HepG2 (cell line): ENCODE measurements around the gene SRRM1. TPM values are rescaled to one million over a fixed set of nuclear protein-coding genes. Genes with fewer than 3 reads are reported as not detected.

ENCODE experiments used
- ARID4A ChIP-seq: sonication (generic); formaldehyde crosslinking; IDR thresholded peaks from 2 replicates; pipeline ENCODE4 v1.5.0; 2020; ENCODE audit warnings: mild to moderate bottlenecking, missing genetic modification reagents, borderline replicate concordance
- DNMT3B ChIP-seq: conservative IDR thresholded peaks from 2 replicates; pipeline ENCODE4 v1.6.1; 2016; ENCODE audit warnings: missing biosample characterization, control low read depth
- FIP1L1 ChIP-seq: fragments of 200-400 bp; formaldehyde crosslinking; IDR thresholded peaks from 2 replicates; pipeline ENCODE4 v1.6.1; 2018; ENCODE audit warnings: low read depth, mild to moderate bottlenecking, low read length, moderate library complexity, borderline replicate concordance; ENCODE audit not compliant: insufficient read depth
- HNF1B ChIP-seq: sonication (generic); formaldehyde crosslinking; IDR thresholded peaks from 2 replicates; pipeline ENCODE4 v1.5.1; 2020; ENCODE audit warnings: mild to moderate bottlenecking, moderate library complexity, missing genetic modification reagents
- KAT7 ChIP-seq: IDR thresholded peaks from 2 replicates; pipeline ENCODE4 v1.6.1; 2018; ENCODE audit warnings: borderline replicate concordance, missing compliant biosample characterization
- KDM2A ChIP-seq: sonication (generic); formaldehyde crosslinking; IDR thresholded peaks from 2 replicates; pipeline ENCODE4 v1.4.0; 2020; ENCODE audit warnings: low read depth, missing genetic modification reagents, borderline replicate concordance
- NFE2L2 ChIP-seq: fragments of 150-350 bp; IDR thresholded peaks from 2 replicates; pipeline ENCODE4 v1.6.1; 2014; ENCODE audit warnings: low read length
- NFKB2 ChIP-seq: sonication (generic); formaldehyde crosslinking; IDR thresholded peaks from 2 replicates; pipeline ENCODE4 v1.4.0; 2020; ENCODE audit warnings: missing genetic modification reagents, borderline replicate concordance
- NR0B2 ChIP-seq: sonication (generic); formaldehyde crosslinking; IDR thresholded peaks from 2 replicates; pipeline ENCODE4 v1.4.0; 2020; ENCODE audit warnings: mild to moderate bottlenecking, missing genetic modification reagents
- POLR2AphosphoS5 ChIP-seq: IDR thresholded peaks from 2 replicates; pipeline ENCODE4 v1.6.1; 2012; ENCODE audit warnings: low read depth, low read length
- REPIN1 ChIP-seq: sonication (generic); formaldehyde crosslinking; IDR thresholded peaks from 2 replicates; pipeline ENCODE4 v1.8.0; 2022; ENCODE audit warnings: missing genetic modification reagents, low read depth, mild to moderate bottlenecking, borderline replicate concordance
- TMF1 ChIP-seq: sonication (generic); formaldehyde crosslinking; IDR thresholded peaks from 2 replicates; pipeline ENCODE4 v1.8.1; 2022; ENCODE audit warnings: low read depth, missing genetic modification reagents
- ZNF496 ChIP-seq: sonication (generic); formaldehyde crosslinking; IDR thresholded peaks from 2 replicates; pipeline ENCODE4 v1.8.1; 2023; ENCODE audit warnings: mild to moderate bottlenecking, moderate library complexity, missing genetic modification reagents; ENCODE audit not compliant: insufficient replicate concordance
- ZNF570 ChIP-seq: sonication (generic); formaldehyde crosslinking; IDR thresholded peaks from 2 replicates; pipeline ENCODE4 v1.4.0; 2020; ENCODE audit warnings: mild to moderate bottlenecking, missing genetic modification reagents, borderline replicate concordance
- ZNF660 ChIP-seq: sonication (generic); formaldehyde crosslinking; IDR thresholded peaks from 2 replicates; pipeline ENCODE4 v1.5.1; 2020; ENCODE audit warnings: mild to moderate bottlenecking, low read depth, missing genetic modification reagents, borderline replicate concordance
- polyA plus RNA-seq, 8 experiments: library from polyadenylated mRNA; depleted of rRNA in 3 of 8; stranded (reverse) in 7 of 8; unstranded in 1 of 8; fragments of >200 nt; fragmentation: Illumina TruSeq in 4 of 8; extraction: Trizol in 4 of 8; gene quantifications; 2 replicates each; pipeline versions ENCODE4 v1.2.1 to v1.2.3, GENCODE V29; 2011 to 2016; ENCODE audit warnings: low read depth in 4 of 8, missing spikeins in 1 of 8, mixed read lengths in 1 of 8; ENCODE audit not compliant: insufficient read depth in 1 of 8
- total RNA-seq, 5 experiments: library from RNA; depleted of rRNA; stranded (reverse); fragments of >200 nt; fragmentation: Illumina TruSeq; extraction: Trizol; gene quantifications; 2 replicates each; pipeline ENCODE4 v1.2.3, GENCODE V29; 2016; ENCODE audit warnings: low read depth in 1 of 5
- TF ChIP-seq, protein P1 (sequence below): sonication (generic); formaldehyde crosslinking; IDR thresholded peaks from 2 replicates; pipeline ENCODE4 v1.4.0; 2020; ENCODE audit warnings: missing genetic modification reagents

The SRRM1 gene
- total and polyA plus RNA-seq, 2 of the 13 experiments (the other 11 are each of a cell fraction or from before 2014, with no cell fraction given) = 31.6 to 44.5 TPM

DNA sequence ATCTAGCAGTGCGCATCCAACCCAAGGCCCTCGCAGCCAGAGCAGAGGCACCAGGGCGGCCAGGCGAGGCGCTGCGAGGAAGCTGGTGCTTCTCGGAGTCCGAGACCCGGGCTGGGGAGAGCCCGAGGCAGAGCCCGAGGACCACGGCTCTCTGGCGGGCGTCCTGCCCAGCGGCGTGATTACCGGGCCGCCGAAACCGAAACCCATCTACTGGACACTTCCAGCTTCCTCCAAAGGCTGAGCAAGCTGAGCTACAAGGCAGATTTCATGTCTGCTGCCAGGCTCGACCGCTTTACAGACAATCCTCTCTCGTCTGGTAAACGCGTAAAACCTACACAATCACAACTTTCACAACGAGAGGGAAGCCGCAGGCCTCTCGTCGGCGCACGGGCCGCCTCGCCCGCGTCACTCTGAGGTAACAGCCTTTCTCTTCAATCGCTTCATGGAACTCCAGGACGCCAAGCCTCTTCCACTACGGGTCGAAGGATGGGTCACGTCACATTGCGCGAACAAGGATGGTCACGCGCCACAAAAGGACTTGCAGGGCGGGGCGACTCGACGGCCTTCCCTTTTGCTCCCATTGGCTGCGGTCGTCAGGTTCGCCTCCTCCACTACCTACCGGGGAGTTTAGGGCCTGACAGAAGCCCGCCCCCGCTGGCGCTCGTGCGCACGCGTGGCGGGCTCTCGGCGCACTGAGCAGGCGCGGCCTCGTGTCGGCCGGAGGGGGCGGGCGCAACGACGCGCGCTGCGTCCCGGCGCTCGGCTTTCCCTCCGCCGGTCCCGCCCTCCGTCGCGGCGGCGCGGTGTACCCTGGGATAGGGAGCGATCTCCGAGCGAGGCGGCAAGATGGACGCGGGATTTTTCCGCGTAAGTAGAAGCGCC, at the start of gene SRRM1 (continued):
- no peak for TF ChIP-seq NFE2L2
- TF ChIP-seq POLR2AphosphoS5 = peak; percentile 97
- TF ChIP-seq KDM2A = peak; percentile 77
- TF ChIP-seq FIP1L1 = no peak
- TF ChIP-seq ARID4A = peak; percentile 79
- TF ChIP-seq HNF1B (CRISPR knock-in tag) = 0 out of 2 replicates have a peak, but pooled peaks have one; percentile 32
- peak; percentile 79 for TF ChIP-seq REPIN1 (CRISPR knock-in tag)
- TF ChIP-seq, protein P1, sequence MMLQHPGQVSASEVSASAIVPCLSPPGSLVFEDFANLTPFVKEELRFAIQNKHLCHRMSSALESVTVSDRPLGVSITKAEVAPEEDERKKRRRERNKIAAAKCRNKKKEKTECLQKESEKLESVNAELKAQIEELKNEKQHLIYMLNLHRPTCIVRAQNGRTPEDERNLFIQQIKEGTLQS (CRISPR knock-in tag) = 0 out of 2 replicates have a peak, but pooled peaks have one; percentile 29
- TF ChIP-seq NFKB2 (CRISPR knock-in tag) = peak; percentile 66
- peak; percentile 72; the same call in 1 of the 2 replicates for TF ChIP-seq NR0B2
- no peak for TF ChIP-seq ZNF570
- TF ChIP-seq DNMT3B = peak; percentile 87
- TF ChIP-seq TMF1 (CRISPR knock-in tag) = peak; percentile 75; the same call in 1 of the 2 replicates
- no peak for TF ChIP-seq ZNF496
- TF ChIP-seq KAT7 (CRISPR knock-in tag) = no peak
- TF ChIP-seq ZNF660 (CRISPR knock-in tag) = no peak
